Erythroblast (primary cell): ENCODE results near the gene UGT1A5.

Source experiments
- GATA1 ChIP-seq: IDR thresholded peaks from 2 replicates; pipeline ENCODE4 v1.6.1; 2011; ENCODE audit warnings: low read depth, mild to moderate bottlenecking, control low read depth, low read length, moderate library complexity
- POLR2A ChIP-seq: IDR thresholded peaks from 2 replicates; pipeline ENCODE4 v1.6.1; 2011; ENCODE audit warnings: mild to moderate bottlenecking, low read length

DNA sequence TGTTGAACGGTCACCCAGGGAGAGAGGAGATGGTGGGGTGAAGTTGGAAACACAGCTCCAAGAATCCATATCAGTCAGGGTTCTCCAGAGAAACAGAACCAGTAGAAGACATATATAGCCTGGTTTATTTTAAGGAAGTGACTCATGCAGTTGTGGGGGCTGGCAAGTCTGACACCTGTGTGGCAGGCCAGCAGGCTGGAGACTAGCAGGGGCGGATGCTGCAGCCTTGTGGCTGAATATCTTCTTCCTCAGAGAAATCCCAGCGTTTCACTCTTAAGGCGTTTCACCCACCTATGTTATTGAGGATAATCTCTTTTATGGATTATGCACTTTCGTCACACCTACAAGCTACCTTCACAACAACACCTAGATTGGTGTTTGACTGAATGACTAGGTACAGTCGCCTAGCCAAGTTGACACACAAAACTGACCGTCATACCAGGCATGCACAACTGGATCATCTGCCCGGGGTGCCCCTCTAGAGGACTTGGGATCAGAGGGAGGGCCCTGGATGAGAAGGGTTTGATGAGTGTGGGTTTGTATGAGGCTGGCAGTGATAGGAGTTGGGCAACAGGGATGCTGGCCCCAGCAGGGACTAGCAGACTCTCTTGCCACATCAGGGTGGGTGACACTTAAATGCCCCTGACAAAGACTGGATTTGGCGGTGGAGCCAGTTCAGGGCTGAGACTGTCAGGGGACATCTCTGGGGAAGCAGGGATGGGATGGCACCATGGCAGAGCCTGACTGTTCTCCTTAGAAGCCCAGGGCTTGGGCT, 88.8 kb downstream of the UGT1A5 start:
- TF ChIP-seq POLR2A (no peak), GATA1 (no peak)
